Astrocyte (in vitro differentiated cells and primary cell): ENCODE results near the gene WDR33. TPM values are rescaled to one million over a fixed set of nuclear protein-coding genes. Genes with fewer than 3 reads are reported as not detected.

Experiments
- DNase-seq: peaks from one replicate; pipeline ENCODE4 v3.0.0-alpha.2; 2010; ENCODE audit warnings: low read depth
- FAIRE-seq: peaks from 2 replicates; lab custom pipeline; 2011; peaks lifted over from hg19 to GRCh38; lab: Jason Lieb, UNC
- H2AFZ ChIP-seq: 2 replicates; pipeline ENCODE4 v1.6.0; 2012; ENCODE audit warnings: low read depth, low read length, inconsistent platforms
- H3K27ac ChIP-seq: 2 replicates; pipeline ENCODE4 v1.5.1; 2011; ENCODE audit warnings: low read depth, low read length, inconsistent platforms
- H3K27me3 ChIP-seq: 2 replicates; pipeline ENCODE4 v1.6.0; 2011; ENCODE audit warnings: low read length, inconsistent platforms; ENCODE audit not compliant: insufficient read depth
- H3K36me3 ChIP-seq: 2 replicates; pipeline ENCODE4 v1.5.1; 2011; ENCODE audit warnings: low read length, inconsistent platforms; ENCODE audit not compliant: insufficient read depth
- H3K4me1 ChIP-seq: 2 replicates; pipeline ENCODE4 v1.5.1; 2011; ENCODE audit warnings: low read length, inconsistent platforms; ENCODE audit not compliant: insufficient read depth
- H3K4me2 ChIP-seq: 2 replicates; pipeline ENCODE4 v1.6.0; 2012; ENCODE audit warnings: low read length, inconsistent platforms
- H3K4me3 ChIP-seq: 2 replicates; pipeline ENCODE4 v1.5.1; 2011; ENCODE audit warnings: low read depth, mild to moderate bottlenecking, low read length, inconsistent platforms; ENCODE audit not compliant: insufficient read depth
- H3K79me2 ChIP-seq: 2 replicates; pipeline ENCODE4 v1.6.0; 2012; ENCODE audit warnings: mild to moderate bottlenecking, low read length, inconsistent platforms; ENCODE audit not compliant: insufficient read depth
- H3K9ac ChIP-seq: 2 replicates; pipeline ENCODE4 v1.6.0; 2012; ENCODE audit warnings: mild to moderate bottlenecking, low read length, inconsistent platforms
- H3K9me3 ChIP-seq: 2 replicates; pipeline ENCODE4 v1.5.1; 2012; ENCODE audit warnings: low read depth, mild to moderate bottlenecking, low read length, inconsistent platforms; ENCODE audit not compliant: insufficient read depth
- H4K20me1 ChIP-seq: 2 replicates; pipeline ENCODE4 v1.6.0; 2012; ENCODE audit warnings: low read length, inconsistent platforms; ENCODE audit not compliant: insufficient read depth
- H3K27ac Mint-ChIP-seq: one replicate; pipeline ENCODE4 v1.8.0; 2021; ENCODE audit warnings: mild to moderate bottlenecking, mixed read lengths; ENCODE audit not compliant: unreplicated experiment
- H3K27me3 Mint-ChIP-seq: one replicate; pipeline ENCODE4 v1.8.0; 2021; ENCODE audit warnings: low read depth, mixed read lengths; ENCODE audit not compliant: unreplicated experiment
- H3K36me3 Mint-ChIP-seq: one replicate; pipeline ENCODE4 v1.8.0; 2021; ENCODE audit warnings: low read depth, mixed read lengths; ENCODE audit not compliant: unreplicated experiment
- H3K4me1 Mint-ChIP-seq: one replicate; pipeline ENCODE4 v1.8.0; 2021; ENCODE audit warnings: low read depth, mixed read lengths; ENCODE audit not compliant: unreplicated experiment
- H3K4me3 Mint-ChIP-seq: one replicate; pipeline ENCODE4 v1.8.0; 2021; ENCODE audit warnings: mild to moderate bottlenecking, moderate library complexity, mixed read lengths; ENCODE audit not compliant: unreplicated experiment
- H3K9me3 Mint-ChIP-seq: one replicate; pipeline ENCODE4 v1.8.0; 2021; ENCODE audit warnings: mild to moderate bottlenecking, mixed read lengths; ENCODE audit not compliant: unreplicated experiment
- CTCF ChIP-seq: IDR thresholded peaks from 2 replicates; pipeline ENCODE4 v1.5.1; 2011; ENCODE audit warnings: low read depth, mild to moderate bottlenecking, inconsistent platforms, low read length, moderate library complexity; ENCODE audit not compliant: insufficient read depth
- EZH2 ChIP-seq: IDR thresholded peaks from 2 replicates; pipeline ENCODE4 v1.6.1; 2012; ENCODE audit warnings: mild to moderate bottlenecking, low read length, inconsistent platforms; ENCODE audit not compliant: insufficient read depth
- total RNA-seq: library from RNA; stranded (reverse); gene quantifications from 2 replicates; pipeline ENCODE4 v1.2.1, GENCODE V29; 2021

Gene WDR33
- total RNA-seq, 1 donor from 2014 or later = 40.9 TPM

- peaks cover 8% of the 10 kb centered on the region for H4K20me1 ChIP-seq
- H3K9ac ChIP-seq = no peak overlapping the region
- Mint-ChIP-seq H3K27me3 (no peaks in the 10 kb centered on the region), H3K4me1 (peaks cover 21% of the 10 kb centered on the region), H3K36me3 (peaks cover 22% of the 10 kb centered on the region), H3K4me3 (no peak overlapping the region), H3K27ac (peak overlapping the region; percentile 62), H3K9me3 (no peaks in the 10 kb centered on the region)
- no peak overlapping the region for H2AFZ ChIP-seq
- H3K4me1 ChIP-seq = peaks cover 11% of the 10 kb centered on the region
- H3K27ac ChIP-seq = no peak overlapping the region
- peaks cover 3% of the 10 kb centered on the region for H3K79me2 ChIP-seq
- no peaks in the 10 kb centered on the region for H3K27me3 ChIP-seq
- no peak for FAIRE-seq
- TF ChIP-seq CTCF = no peak
- no peak for DNase-seq
- no peak overlapping the region for H3K4me2 ChIP-seq
- H3K9me3 ChIP-seq = no peaks in the 10 kb centered on the region
- H3K4me3 ChIP-seq = no peak overlapping the region
- H3K36me3 ChIP-seq = peaks cover 28% of the 10 kb centered on the region
Observed at GRCh38 chr2:127719301-127720218, 91.4 kb downstream of the WDR33 start.

GRCh38 chr2:127718271-127718670, 92.7 kb downstream of the WDR33 start:
- TF ChIP-seq EZH2 = no peak
- TF ChIP-seq CTCF = no peak
- H3K79me2 ChIP-seq = peaks cover 3% of the 10 kb centered on the region
- no peak overlapping the region for H3K4me2 ChIP-seq
- H3K9ac ChIP-seq = no peak overlapping the region
- Mint-ChIP-seq H3K27ac (no peak overlapping the region), H3K4me1 (peaks cover 26% of the 10 kb centered on the region), H3K4me3 (no peak overlapping the region), H3K27me3 (no peaks in the 10 kb centered on the region), H3K9me3 (no peaks in the 10 kb centered on the region), H3K36me3 (peaks cover 22% of the 10 kb centered on the region)
- peaks cover 28% of the 10 kb centered on the region for H3K36me3 ChIP-seq
- no peak overlapping the region for H3K27ac ChIP-seq
- no peaks in the 10 kb centered on the region for H3K9me3 ChIP-seq
- H3K4me1 ChIP-seq = peaks cover 11% of the 10 kb centered on the region
- no peak overlapping the region for H3K4me3 ChIP-seq
- DNase-seq (no peak), FAIRE-seq (no peak)
- H4K20me1 ChIP-seq = peaks cover 8% of the 10 kb centered on the region
- no peaks in the 10 kb centered on the region for H3K27me3 ChIP-seq
- H2AFZ ChIP-seq = no peak overlapping the region
